ENCODE data around the gene PJA2.

DNA sequence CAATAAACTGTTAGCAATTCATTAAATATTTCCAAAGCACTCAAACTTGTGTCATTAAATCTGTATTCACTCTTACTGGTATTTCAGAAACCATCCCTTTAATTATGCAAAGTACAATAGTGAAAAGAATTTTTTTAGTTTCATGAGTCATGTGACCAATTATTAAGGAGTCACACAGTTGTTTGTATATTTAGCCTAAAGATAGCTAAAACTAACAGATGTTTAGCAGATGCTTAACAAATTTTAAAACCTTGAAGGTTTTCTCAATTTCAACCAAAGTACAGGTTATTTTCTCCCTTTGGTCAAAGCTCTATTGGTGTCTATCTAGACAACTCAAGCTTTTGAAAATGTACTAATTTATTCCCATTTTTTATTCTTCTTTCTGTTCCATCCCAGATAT is 44.1 kb downstream of the PJA2 start:
- TF ChIP-seq, protein P1, sequence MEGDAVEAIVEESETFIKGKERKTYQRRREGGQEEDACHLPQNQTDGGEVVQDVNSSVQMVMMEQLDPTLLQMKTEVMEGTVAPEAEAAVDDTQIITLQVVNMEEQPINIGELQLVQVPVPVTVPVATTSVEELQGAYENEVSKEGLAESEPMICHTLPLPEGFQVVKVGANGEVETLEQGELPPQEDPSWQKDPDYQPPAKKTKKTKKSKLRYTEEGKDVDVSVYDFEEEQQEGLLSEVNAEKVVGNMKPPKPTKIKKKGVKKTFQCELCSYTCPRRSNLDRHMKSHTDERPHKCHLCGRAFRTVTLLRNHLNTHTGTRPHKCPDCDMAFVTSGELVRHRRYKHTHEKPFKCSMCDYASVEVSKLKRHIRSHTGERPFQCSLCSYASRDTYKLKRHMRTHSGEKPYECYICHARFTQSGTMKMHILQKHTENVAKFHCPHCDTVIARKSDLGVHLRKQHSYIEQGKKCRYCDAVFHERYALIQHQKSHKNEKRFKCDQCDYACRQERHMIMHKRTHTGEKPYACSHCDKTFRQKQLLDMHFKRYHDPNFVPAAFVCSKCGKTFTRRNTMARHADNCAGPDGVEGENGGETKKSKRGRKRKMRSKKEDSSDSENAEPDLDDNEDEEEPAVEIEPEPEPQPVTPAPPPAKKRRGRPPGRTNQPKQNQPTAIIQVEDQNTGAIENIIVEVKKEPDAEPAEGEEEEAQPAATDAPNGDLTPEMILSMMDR (conservative IDR thresholded peaks at IDR 0.05) = no peak
- no peak for TF ChIP-seq ZFX (IDR thresholded peaks at IDR 0.05)

Measured in C4-2B (cell line).